ENCODE measurements around the gene TMEM204.

TMEM204 gene

DNA sequence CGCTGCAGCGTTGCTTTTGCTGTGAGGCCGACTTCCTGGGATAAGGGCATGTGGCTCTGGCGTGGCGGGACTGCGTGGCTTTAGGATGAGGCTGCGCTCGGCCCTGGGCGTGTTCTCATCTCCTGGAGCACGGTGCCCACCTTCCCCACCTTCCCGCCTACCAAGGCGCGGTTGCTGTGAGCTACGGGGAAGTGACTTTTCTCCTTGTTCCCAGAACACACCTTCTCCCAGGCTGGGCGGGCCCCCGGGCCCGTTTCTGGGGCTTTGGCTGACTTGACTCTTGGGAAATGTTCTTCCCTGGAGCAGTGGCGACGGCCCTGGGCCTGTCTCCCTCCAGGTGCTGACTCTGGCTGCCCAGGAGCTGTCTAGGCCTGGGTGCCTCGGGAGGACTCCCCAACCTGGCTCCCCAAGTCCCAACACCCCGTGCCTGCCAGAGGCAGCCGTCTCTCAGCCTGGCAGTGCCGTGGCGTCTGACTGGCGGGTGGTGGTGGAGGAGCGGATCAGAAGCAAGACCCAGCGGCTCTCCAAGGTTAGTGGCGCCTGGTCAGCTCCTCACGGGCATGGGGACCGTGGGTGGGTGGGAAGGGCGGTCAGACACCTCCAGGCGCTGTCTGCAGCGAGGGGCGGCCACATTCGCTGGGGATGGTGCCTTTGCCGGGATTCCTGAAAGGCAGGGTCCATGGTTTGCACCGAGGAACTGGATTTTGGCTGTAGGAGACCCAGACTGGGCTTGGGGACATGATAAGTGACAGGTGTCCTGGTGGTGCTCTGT lies 28.2 kb upstream of the TMEM204 start:
- no peak for TF ChIP-seq CTCF (IDR thresholded peaks at IDR 0.05; ENCODE audit: low read depth, low read length, missing control alignments)
- H3K4me3 ChIP-seq (replicated peaks; ENCODE audit: low read depth, low read length): no peak overlapping the region
- DNase-seq (ENCODE audit: extremely low read depth, low read depth): no peak

GRCh38 chr16:1505912-1506311 lies 27.6 kb upstream of the TMEM204 start:
- TF ChIP-seq CTCF (IDR thresholded peaks at IDR 0.05; ENCODE audit: low read depth, low read length, missing control alignments): no peak
- no peak for DNase-seq (ENCODE audit: extremely low read depth, low read depth)
- H3K4me3 ChIP-seq (replicated peaks; ENCODE audit: low read depth, low read length): no peak overlapping the region

GRCh38 chr16:1506494-1507213 lies 26.8 kb upstream of the TMEM204 start:
- no peak for DNase-seq (ENCODE audit: extremely low read depth, low read depth)
- TF ChIP-seq CTCF (IDR thresholded peaks at IDR 0.05; ENCODE audit: low read depth, low read length, missing control alignments): no peak
- no peak overlapping the region for H3K4me3 ChIP-seq (replicated peaks; ENCODE audit: low read depth, low read length)

- DNase-seq (ENCODE audit: extremely low read depth, low read depth): no peak
- no peak overlapping the region for H3K4me3 ChIP-seq (replicated peaks; ENCODE audit: low read depth, low read length)
- no peak for TF ChIP-seq CTCF (IDR thresholded peaks at IDR 0.05; ENCODE audit: low read depth, low read length, missing control alignments)
Measured at GRCh38 chr16:1508494-1509187, 24.8 kb upstream of the TMEM204 start.

GRCh38 chr16:1509307-1510221 lies 23.9 kb upstream of the TMEM204 start:
- no peak for TF ChIP-seq CTCF (IDR thresholded peaks at IDR 0.05; ENCODE audit: low read depth, low read length, missing control alignments)
- no peak for DNase-seq (ENCODE audit: extremely low read depth, low read depth)
- H3K4me3 ChIP-seq (replicated peaks; ENCODE audit: low read depth, low read length): no peak overlapping the region

DNA sequence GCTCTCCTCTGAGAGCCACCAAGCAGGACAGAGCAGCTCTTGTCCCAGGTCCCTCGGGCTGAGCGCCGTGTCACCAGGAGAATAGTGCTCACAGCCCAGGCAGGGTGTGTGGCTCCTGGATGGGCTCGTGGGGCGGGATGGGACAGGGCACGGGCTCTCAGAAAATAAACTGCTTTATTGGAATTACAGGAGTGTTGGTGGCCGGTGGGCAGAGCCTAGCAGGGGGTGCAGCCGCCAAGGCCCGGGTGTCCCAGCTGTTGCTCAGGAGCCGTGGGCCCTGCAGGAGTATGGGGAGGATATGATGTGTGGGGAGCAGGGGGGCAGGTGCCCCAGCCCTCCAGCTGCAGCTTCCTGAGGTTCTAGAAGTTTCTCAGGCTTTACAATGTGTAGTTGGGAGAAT lies 23.2 kb upstream of the TMEM204 start:
- no peak for DNase-seq (ENCODE audit: extremely low read depth, low read depth)

More for the DNA sequence above, 23.2 kb upstream of the TMEM204 start:
- TF ChIP-seq CTCF (IDR thresholded peaks at IDR 0.05; ENCODE audit: low read depth, low read length, missing control alignments): no peak
- no peak overlapping the region for H3K4me3 ChIP-seq (replicated peaks; ENCODE audit: low read depth, low read length)
